Right lobe of liver (tissue), 6 donors: ENCODE results near the gene FAR1. TPM values are rescaled to one million over a fixed set of nuclear protein-coding genes. Genes with fewer than 3 reads are reported as not detected.

Source experiments
- ATAC-seq, 4 donors: fragments of 200-7000 bp; cut with Tn5 transposase; one replicate each; pipeline ENCODE4 v1.9.1; 2020; ENCODE audit warnings: mild to moderate bottlenecking in 4 of 4, moderate library complexity in 4 of 4
- DNase-seq, 3 donors: peaks; one replicate each; pipeline ENCODE4 v3.0.0-alpha.2; 2020
- H3K27ac ChIP-seq, 3 donors: fragments of 200-600 bp; one replicate each; pipeline ENCODE4 v1.8.0; 2022
- H3K27me3 ChIP-seq, 2 donors: fragments of 200-600 bp; one replicate each; pipeline ENCODE4 v1.8.0; 2022
- H3K36me3 ChIP-seq, 4 donors: fragments of 200-600 bp; sonication (generic) in 1 of 4; one replicate each; pipeline versions ENCODE4 v1.5.1 to v1.8.0; 2017 to 2022; ENCODE audit warnings: control low read depth in 1 of 4
- H3K4me1 ChIP-seq, 4 donors: fragments of 200-600 bp; sonication (generic) in 1 of 4; one replicate each; pipeline versions ENCODE4 v1.5.1 to v1.8.0; 2017 to 2022; ENCODE audit warnings: control low read depth in 1 of 4
- H3K4me3 ChIP-seq, 3 donors: fragments of 200-600 bp; one replicate each; pipeline ENCODE4 v1.8.0; 2022
- H3K9me3 ChIP-seq, 4 donors: fragments of 200-600 bp; sonication (generic) in 1 of 4; one replicate each; pipeline versions ENCODE4 v1.5.1 to v1.8.0; 2017 to 2022; ENCODE audit warnings: control low read depth in 1 of 4
- CTCF ChIP-seq, 4 donors: fragments of 200-600 bp in 3 of 4; fragments of 450-650 bp in 1 of 4; IDR thresholded peaks; one replicate each; pipeline versions ENCODE4 v1.5.1 to v1.8.0; 2016 to 2022; ENCODE audit warnings: antibody characterized with exemption in 4 of 4, mild to moderate bottlenecking in 2 of 4
- POLR2A ChIP-seq: fragments of 450-650 bp; IDR thresholded peaks from one replicate; pipeline ENCODE4 v1.6.1; 2017; ENCODE audit warnings: antibody characterized with exemption, mild to moderate bottlenecking
- WGBS: methylation state at CpG from one replicate; pipeline ENCODE4 v1.1.6; 2018; ENCODE audit warnings: low coverage, low lambda C conversion rate; ENCODE audit not compliant: insufficient coverage; ENCODE audit errors: missing lambda C conversion rate; 5-methylcytosine and 5-hydroxymethylcytosine counted together
- intact Hi-C, 2 donors: fragments of 100-400 bp; cut with DNase I; formaldehyde crosslinking; loops; one replicate each; pipeline versions ENCODE4 v1.11.2 to v1.14.1; 2022
- total RNA-seq, 6 experiments: library from RNA; depleted of rRNA in 2 of 6; stranded (reverse); fragments of >200 nt in 2 of 6; fragmentation: NEBNext Ultra II Directional in 3 of 6; extraction: Animal tissue kit (Norgen Biotek cat#: 25700) in 3 of 6; gene quantifications; one replicate each; pipeline versions ENCODE4 v1.1.0 to v1.2.4, GENCODE V29; 2016 to 2023
- donor health status: DM: no; HTN: yes; CAD: no.
- donor health status: DM: no; HTN: no; CAD: no.
- donor health status: DM: no; HTN: no; CAD: no.
- donor health status: DM: no; HTN: yes; CAD: no.
- donor health status: DM: no; HTN: yes; CAD: no.

The FAR1 gene
- total RNA-seq, 6 experiments from 2014 or later = 2.8 to 8.9 (median 3.6) TPM

- no peak for DNase-seq
- intact Hi-C loops = no loop called here
- no peak for ATAC-seq
- Histone ChIP-seq H3K27ac (no peak overlapping the region), H3K4me1 (no peaks in the 10 kb centered on the region), H3K4me3 (no peak overlapping the region), H3K36me3 (no peaks in the 10 kb centered on the region), H3K27me3 (no peaks in the 10 kb centered on the region), H3K9me3 (no peaks in the 10 kb centered on the region)
- 41% methylated on average over 1 of the region's 1 CpG for WGBS
- no peak for TF ChIP-seq POLR2A
- no peak for TF ChIP-seq CTCF (IDR thresholded peaks at IDR 0.05)
Measured at GRCh38 chr11:13682212-13682611, 13.7 kb downstream of the FAR1 start.

GRCh38 chr11:13685461-13686108 lies 17.1 kb downstream of the FAR1 start:
- H3K4me1 ChIP-seq = no peaks in the 10 kb centered on the region
- H3K27ac ChIP-seq = no peak overlapping the region
- H3K27me3 ChIP-seq = no peaks in the 10 kb centered on the region
- WGBS = 47% methylated on average over 5 of the region's 5 CpGs
- ATAC-seq (no peak), DNase-seq (no peak)
- H3K36me3 ChIP-seq = no peaks in the 10 kb centered on the region
- TF ChIP-seq CTCF (IDR thresholded peaks at IDR 0.05) = no peak
- TF ChIP-seq POLR2A = no peak
- H3K4me3 ChIP-seq = no peak overlapping the region
- intact Hi-C loops = no loop called here
- H3K9me3 ChIP-seq = no peaks in the 10 kb centered on the region

GRCh38 chr11:13686776-13687175 lies 18.3 kb downstream of the FAR1 start:
- TF ChIP-seq POLR2A = no peak
- TF ChIP-seq CTCF (IDR thresholded peaks at IDR 0.05) = no peak
- ATAC-seq (no peak), DNase-seq (no peak)
- H3K36me3 ChIP-seq = no peaks in the 10 kb centered on the region
- 33% methylated on average over 1 of the region's 1 CpG for WGBS
- H3K4me1 ChIP-seq = no peaks in the 10 kb centered on the region
- no peaks in the 10 kb centered on the region for H3K9me3 ChIP-seq
- intact Hi-C loops = no loop called here
- no peak overlapping the region for H3K27ac ChIP-seq
- no peak overlapping the region for H3K4me3 ChIP-seq
- no peaks in the 10 kb centered on the region for H3K27me3 ChIP-seq

- no peaks in the 10 kb centered on the region for H3K27me3 ChIP-seq
- H3K9me3 ChIP-seq = no peaks in the 10 kb centered on the region
- H3K4me3 ChIP-seq = no peak overlapping the region
- WGBS = 61% methylated on average over 3 of the region's 3 CpGs
- H3K36me3 ChIP-seq = no peaks in the 10 kb centered on the region
- no peak for DNase-seq
- no peaks in the 10 kb centered on the region for H3K4me1 ChIP-seq
- intact Hi-C loops = no loop called here
- no peak overlapping the region for H3K27ac ChIP-seq
- no peak for ATAC-seq
- TF ChIP-seq POLR2A = no peak
- TF ChIP-seq CTCF (IDR thresholded peaks at IDR 0.05) = no peak
Measured at GRCh38 chr11:13687271-13687670, 18.8 kb downstream of the FAR1 start.
